ENCODE results near the gene TH. TPM values are rescaled to one million over a fixed set of nuclear protein-coding genes. Genes with fewer than 3 reads are reported as not detected.

The TH gene
- polyA plus RNA-seq, 1 donor from 2014 or later = 3.6 TPM

DNA sequence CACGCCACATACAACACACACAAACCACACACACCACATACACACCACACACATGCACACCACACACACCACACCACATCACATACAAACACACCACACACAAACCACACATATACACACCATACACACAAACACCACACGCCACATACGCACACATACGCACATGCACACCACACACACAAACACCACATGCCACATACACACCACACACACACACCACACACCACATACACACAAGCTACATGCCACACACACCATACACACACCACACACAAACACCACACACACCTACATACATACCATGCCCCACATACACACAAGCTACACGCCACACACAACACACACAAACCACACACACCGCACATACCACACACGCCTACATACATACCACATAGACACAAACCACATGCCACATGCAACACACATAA is 15.7 kb upstream of the TH start:
- no peak overlapping the region for H3K27ac ChIP-seq (ENCODE audit: low read length)
- no peaks in the 10 kb centered on the region for H3K79me2 ChIP-seq (replicated peaks; ENCODE audit: insufficient read depth, low read length)
- TF ChIP-seq CTCF (IDR thresholded peaks at IDR 0.05; ENCODE audit: poor library complexity, severe bottlenecking) (no peak), REST (IDR thresholded peaks at IDR 0.05; ENCODE audit: borderline replicate concordance) (no peak)
- no peak overlapping the region for H3K4me3 ChIP-seq (ENCODE audit: low read length)
- H3K27me3 ChIP-seq (ENCODE audit: insufficient read depth, low read depth, low read length) = no peaks in the 10 kb centered on the region
- no peaks in the 10 kb centered on the region for H3K9me2 ChIP-seq (ENCODE audit: insufficient read depth, low read length)
- H3K36me3 ChIP-seq (ENCODE audit: insufficient read depth, low read length) = no peaks in the 10 kb centered on the region
- no peaks in the 10 kb centered on the region for H3F3A ChIP-seq (ENCODE audit: insufficient read depth, low read length, poor library complexity, severe bottlenecking)
- no peak overlapping the region for H3K9ac ChIP-seq (ENCODE audit: low read length)
- H3K9me3 ChIP-seq (ENCODE audit: low read length) = no peaks in the 10 kb centered on the region
- no peak overlapping the region for H3K4me2 ChIP-seq (ENCODE audit: low read length)
- H2AFZ ChIP-seq (ENCODE audit: low read depth, low read length) = no peak overlapping the region
- no peaks in the 10 kb centered on the region for H4K20me1 ChIP-seq (ENCODE audit: insufficient read depth)

- Histone ChIP-seq H3K27ac (ENCODE audit: low read length) (no peak overlapping the region), H3K36me3 (ENCODE audit: insufficient read depth, low read length) (no peaks in the 10 kb centered on the region), H2AFZ (ENCODE audit: low read depth, low read length) (no peak overlapping the region), H3K79me2 (replicated peaks; ENCODE audit: insufficient read depth, low read length) (no peaks in the 10 kb centered on the region), H3F3A (ENCODE audit: insufficient read depth, low read length, poor library complexity, severe bottlenecking) (no peaks in the 10 kb centered on the region), H3K27me3 (ENCODE audit: insufficient read depth, low read depth, low read length) (no peaks in the 10 kb centered on the region), H3K4me2 (ENCODE audit: low read length) (no peak overlapping the region), H3K9me2 (ENCODE audit: insufficient read depth, low read length) (no peaks in the 10 kb centered on the region), H3K9ac (ENCODE audit: low read length) (no peak overlapping the region), H3K9me3 (ENCODE audit: low read length) (no peaks in the 10 kb centered on the region), H4K20me1 (ENCODE audit: insufficient read depth) (no peaks in the 10 kb centered on the region), H3K4me3 (ENCODE audit: low read length) (no peak overlapping the region)
- TF ChIP-seq CTCF (IDR thresholded peaks at IDR 0.05; ENCODE audit: poor library complexity, severe bottlenecking) = peak; percentile 56
- TF ChIP-seq RAD21 (conservative IDR thresholded peaks at IDR 0.05) = peak; percentile 44
- no peak for TF ChIP-seq MXI1 (conservative IDR thresholded peaks at IDR 0.05; ENCODE audit: poor library complexity, severe bottlenecking)
- no peak for TF ChIP-seq EP300 (conservative IDR thresholded peaks at IDR 0.05; ENCODE audit: poor library complexity, severe bottlenecking)
- TF ChIP-seq EZH2 (IDR thresholded peaks at IDR 0.05; ENCODE audit: borderline replicate concordance, insufficient read depth, low read length, poor library complexity, severe bottlenecking) = no peak
- TF ChIP-seq SMC3 (conservative IDR thresholded peaks at IDR 0.05; ENCODE audit: poor library complexity) = peak; percentile 38
Measured at GRCh38 chr11:2186669-2187279, 15.2 kb upstream of the TH start.
